ENCODE data around the gene MAGI3. TPM values are rescaled to one million over a fixed set of nuclear protein-coding genes. Genes with fewer than 3 reads are reported as not detected.

MAGI3 gene
- total and polyA plus RNA-seq, 2 donors (not counting 1 experiment from before 2014, with no cell fraction given) = 5.1 to 9.2 TPM

- Histone ChIP-seq H2AFZ (ENCODE audit: low read length) (no peak overlapping the region), H3K36me3 (ENCODE audit: control insufficient read depth, insufficient read depth, low read length) (no peaks in the 10 kb centered on the region), H3K9ac (ENCODE audit: insufficient read depth, low read length) (no peak overlapping the region), H3K27me3 (ENCODE audit: control insufficient read depth, insufficient read depth, low read length) (no peaks in the 10 kb centered on the region), H4K20me1 (ENCODE audit: control insufficient read depth, extremely low read depth, insufficient read depth, low read length) (no peaks in the 10 kb centered on the region), H3K4me2 (ENCODE audit: extremely low read depth, insufficient read depth, low read length) (no peak overlapping the region), H3K4me3 (replicated peaks in 1 of 4; ENCODE audit: control extremely low read depth in 1 of 4, insufficient read depth in 1 of 4, low read depth in 3 of 4, low read length in 4 of 4) (no peak overlapping the region), H3K9me3 (ENCODE audit: control insufficient read depth, insufficient read depth, low read depth, low read length) (no peaks in the 10 kb centered on the region), H3K4me1 (ENCODE audit: control insufficient read depth, extremely low read depth, insufficient read depth, low read length) (no peaks in the 10 kb centered on the region), H3K27ac (ENCODE audit: insufficient read depth, low read length) (no peak overlapping the region), H3K79me2 (ENCODE audit: control insufficient read depth, insufficient read depth, low read length) (no peaks in the 10 kb centered on the region)
- TF ChIP-seq EZH2 (IDR thresholded peaks at IDR 0.05; ENCODE audit: low read length, missing control alignments) = no peak
- DNase-seq (ENCODE audit: low read depth in 2 of 2) = no peak
Observed at GRCh38 chr1:113630340-113631327, 240.3 kb downstream of the MAGI3 start.

- Histone ChIP-seq H3K9ac (ENCODE audit: insufficient read depth, low read length) (no peak overlapping the region), H3K9me3 (ENCODE audit: control insufficient read depth, insufficient read depth, low read depth, low read length) (no peaks in the 10 kb centered on the region), H3K4me3 (replicated peaks in 1 of 4; ENCODE audit: control extremely low read depth in 1 of 4, insufficient read depth in 1 of 4, low read depth in 3 of 4, low read length in 4 of 4) (no peak overlapping the region), H3K4me2 (ENCODE audit: extremely low read depth, insufficient read depth, low read length) (no peak overlapping the region), H3K36me3 (ENCODE audit: control insufficient read depth, insufficient read depth, low read length) (no peaks in the 10 kb centered on the region), H4K20me1 (ENCODE audit: control insufficient read depth, extremely low read depth, insufficient read depth, low read length) (no peaks in the 10 kb centered on the region), H3K79me2 (ENCODE audit: control insufficient read depth, insufficient read depth, low read length) (no peaks in the 10 kb centered on the region), H2AFZ (ENCODE audit: low read length) (no peak overlapping the region), H3K27ac (ENCODE audit: insufficient read depth, low read length) (no peak overlapping the region), H3K4me1 (ENCODE audit: control insufficient read depth, extremely low read depth, insufficient read depth, low read length) (no peaks in the 10 kb centered on the region), H3K27me3 (ENCODE audit: control insufficient read depth, insufficient read depth, low read length) (no peaks in the 10 kb centered on the region)
- DNase-seq (ENCODE audit: low read depth in 2 of 2) = peak in 1 of 2 donors; percentile 18
- no peak for TF ChIP-seq CTCF (conservative IDR thresholded peaks at IDR 0.05 in 1 of 2, IDR thresholded peaks at IDR 0.05 in 1 of 2; ENCODE audit: low read depth in 1 of 2, low read length in 2 of 2)
- TF ChIP-seq EZH2 (IDR thresholded peaks at IDR 0.05; ENCODE audit: low read length, missing control alignments) = no peak
Observed at GRCh38 chr1:113641396-113641795, 251.1 kb downstream of the MAGI3 start.

GRCh38 chr1:113647164-113647563, 256.8 kb downstream of the MAGI3 start:
- peak in 1 of 2 donors; percentile 74 for DNase-seq (ENCODE audit: low read depth in 2 of 2)
- H2AFZ ChIP-seq (ENCODE audit: low read length) = no peak overlapping the region
- H3K79me2 ChIP-seq (ENCODE audit: control insufficient read depth, insufficient read depth, low read length) = no peaks in the 10 kb centered on the region
- H3K27ac ChIP-seq (ENCODE audit: insufficient read depth, low read length) = no peak overlapping the region
- no peaks in the 10 kb centered on the region for H3K36me3 ChIP-seq (ENCODE audit: control insufficient read depth, insufficient read depth, low read length)
- H3K9ac ChIP-seq (ENCODE audit: insufficient read depth, low read length) = no peak overlapping the region
- TF ChIP-seq EZH2 (IDR thresholded peaks at IDR 0.05; ENCODE audit: low read length, missing control alignments) = no peak
- TF ChIP-seq CTCF (conservative IDR thresholded peaks at IDR 0.05 in 1 of 2, IDR thresholded peaks at IDR 0.05 in 1 of 2; ENCODE audit: low read depth in 1 of 2, low read length in 2 of 2) = no peak
- no peak overlapping the region for H3K4me3 ChIP-seq (replicated peaks in 1 of 4; ENCODE audit: control extremely low read depth in 1 of 4, insufficient read depth in 1 of 4, low read depth in 3 of 4, low read length in 4 of 4)
- no peaks in the 10 kb centered on the region for H4K20me1 ChIP-seq (ENCODE audit: control insufficient read depth, extremely low read depth, insufficient read depth, low read length)
- no peaks in the 10 kb centered on the region for H3K4me1 ChIP-seq (ENCODE audit: control insufficient read depth, extremely low read depth, insufficient read depth, low read length)
- H3K9me3 ChIP-seq (ENCODE audit: control insufficient read depth, insufficient read depth, low read depth, low read length) = no peaks in the 10 kb centered on the region
- no peaks in the 10 kb centered on the region for H3K27me3 ChIP-seq (ENCODE audit: control insufficient read depth, insufficient read depth, low read length)
- H3K4me2 ChIP-seq (ENCODE audit: extremely low read depth, insufficient read depth, low read length) = no peak overlapping the region
